ENCODE measurements around the gene TPD52L1.

DNA sequence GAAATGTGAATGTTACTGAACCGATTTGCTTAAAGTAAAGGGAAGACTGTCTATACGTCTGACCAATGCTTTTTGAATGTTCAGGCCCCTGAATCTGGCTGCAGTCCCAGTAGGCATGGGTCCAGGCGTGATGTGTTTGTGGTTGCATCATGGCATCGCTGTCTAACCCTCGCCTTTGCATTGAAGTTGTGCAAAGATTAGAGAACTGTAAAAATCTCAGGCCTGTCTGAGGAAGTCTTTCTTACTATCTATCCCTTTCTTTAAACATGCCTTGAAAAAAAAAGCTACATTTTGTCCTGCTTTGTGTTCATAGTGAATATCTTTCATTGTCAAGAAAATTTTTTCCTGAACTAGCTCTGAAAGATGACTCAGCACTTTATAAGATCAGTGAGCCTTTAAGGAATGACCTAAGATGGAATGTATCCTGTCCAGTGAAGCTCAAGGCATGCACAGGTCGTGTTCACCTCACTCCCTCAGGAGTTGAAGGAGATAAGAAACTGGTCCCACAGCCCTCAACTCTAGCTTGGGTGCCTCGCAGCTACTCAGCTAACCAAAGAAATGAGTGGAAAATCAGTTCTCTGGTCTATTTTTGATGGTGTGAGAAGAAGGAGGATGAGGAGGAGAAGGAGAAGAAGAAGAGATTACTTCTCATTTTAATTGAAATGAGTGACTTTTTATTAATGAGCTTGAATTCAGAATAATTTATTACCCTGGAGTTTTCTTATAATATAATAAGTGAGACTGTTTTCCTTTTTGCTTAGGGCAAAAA lies 48.6 kb downstream of the TPD52L1 start:
- TF ChIP-seq, protein P1, sequence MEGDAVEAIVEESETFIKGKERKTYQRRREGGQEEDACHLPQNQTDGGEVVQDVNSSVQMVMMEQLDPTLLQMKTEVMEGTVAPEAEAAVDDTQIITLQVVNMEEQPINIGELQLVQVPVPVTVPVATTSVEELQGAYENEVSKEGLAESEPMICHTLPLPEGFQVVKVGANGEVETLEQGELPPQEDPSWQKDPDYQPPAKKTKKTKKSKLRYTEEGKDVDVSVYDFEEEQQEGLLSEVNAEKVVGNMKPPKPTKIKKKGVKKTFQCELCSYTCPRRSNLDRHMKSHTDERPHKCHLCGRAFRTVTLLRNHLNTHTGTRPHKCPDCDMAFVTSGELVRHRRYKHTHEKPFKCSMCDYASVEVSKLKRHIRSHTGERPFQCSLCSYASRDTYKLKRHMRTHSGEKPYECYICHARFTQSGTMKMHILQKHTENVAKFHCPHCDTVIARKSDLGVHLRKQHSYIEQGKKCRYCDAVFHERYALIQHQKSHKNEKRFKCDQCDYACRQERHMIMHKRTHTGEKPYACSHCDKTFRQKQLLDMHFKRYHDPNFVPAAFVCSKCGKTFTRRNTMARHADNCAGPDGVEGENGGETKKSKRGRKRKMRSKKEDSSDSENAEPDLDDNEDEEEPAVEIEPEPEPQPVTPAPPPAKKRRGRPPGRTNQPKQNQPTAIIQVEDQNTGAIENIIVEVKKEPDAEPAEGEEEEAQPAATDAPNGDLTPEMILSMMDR (IDR thresholded peaks at IDR 0.05; ENCODE audit: low read depth, low read length), result no peak
- no peak for TF ChIP-seq EZH2phosphoT487 (IDR thresholded peaks at IDR 0.05; ENCODE audit: low read depth)

Data from OCI-LY3 (cell line).